Erythroblast (primary cell): ENCODE results near the gene TK2.

Experiments used
- GATA1 ChIP-seq: IDR thresholded peaks from 2 replicates; pipeline ENCODE4 v1.6.1; 2011; ENCODE audit warnings: low read depth, mild to moderate bottlenecking, control low read depth, low read length, moderate library complexity
- POLR2A ChIP-seq: IDR thresholded peaks from 2 replicates; pipeline ENCODE4 v1.6.1; 2011; ENCODE audit warnings: mild to moderate bottlenecking, low read length

DNA sequence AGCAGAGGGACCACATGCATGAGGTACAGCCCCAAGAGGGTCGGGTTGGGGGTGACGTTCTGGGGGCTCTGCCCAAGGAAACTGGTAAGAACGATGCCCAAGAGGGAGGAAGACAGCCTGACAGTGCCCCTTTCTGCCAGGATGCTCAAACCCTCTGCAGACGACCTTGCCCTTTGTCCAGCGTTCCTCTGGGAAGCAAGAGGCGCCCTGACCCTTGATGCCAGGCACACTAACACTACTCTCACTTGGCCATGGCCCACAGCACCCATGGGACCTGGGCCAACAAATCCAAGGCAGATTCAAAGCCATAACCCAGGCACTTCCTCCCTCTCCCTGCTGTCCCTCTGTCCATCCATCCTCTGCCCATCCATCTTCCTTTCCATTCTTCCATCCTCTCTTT is 20.4 kb downstream of the TK2 start:
- TF ChIP-seq POLR2A (no peak), GATA1 (no peak)
